GM12873 (cell line): ENCODE results near the gene TGFB2.

Experiments
- CTCF ChIP-seq: IDR thresholded peaks from 2 replicates; pipeline ENCODE4 v1.5.1; 2012; ENCODE audit warnings: low read depth, mild to moderate bottlenecking, moderate library complexity, low read length, control low read depth; ENCODE audit not compliant: insufficient read depth; ENCODE audit errors: missing control alignments

Gene TGFB2

GRCh38 chr1:218302155-218302554 lies 43.0 kb upstream of the TGFB2 start:
- no peak for TF ChIP-seq CTCF

GRCh38 chr1:218303176-218303879 lies 41.8 kb upstream of the TGFB2 start:
- TF ChIP-seq CTCF: no peak

GRCh38 chr1:218304281-218305039 lies 40.7 kb upstream of the TGFB2 start:
- TF ChIP-seq CTCF: no peak

GRCh38 chr1:218305472-218306064 lies 39.6 kb upstream of the TGFB2 start:
- no peak for TF ChIP-seq CTCF

GRCh38 chr1:218312509-218312908 lies 32.6 kb upstream of the TGFB2 start:
- no peak for TF ChIP-seq CTCF

GRCh38 chr1:218314316-218314715 lies 30.8 kb upstream of the TGFB2 start:
- TF ChIP-seq CTCF: no peak

GRCh38 chr1:218315638-218316037 lies 29.5 kb upstream of the TGFB2 start:
- no peak for TF ChIP-seq CTCF
